ENCODE measurements around the gene FXYD3. TPM values are rescaled to one million over a fixed set of nuclear protein-coding genes. Genes with fewer than 3 reads are reported as not detected.
A peak's percentile ranks its signal among the peaks of the same experiment; 100 is the strongest.

FXYD3 gene
- total and polyA plus RNA-seq, 2 experiments from 2014 or later = 0.81 TPM; not detected in 1

DNA sequence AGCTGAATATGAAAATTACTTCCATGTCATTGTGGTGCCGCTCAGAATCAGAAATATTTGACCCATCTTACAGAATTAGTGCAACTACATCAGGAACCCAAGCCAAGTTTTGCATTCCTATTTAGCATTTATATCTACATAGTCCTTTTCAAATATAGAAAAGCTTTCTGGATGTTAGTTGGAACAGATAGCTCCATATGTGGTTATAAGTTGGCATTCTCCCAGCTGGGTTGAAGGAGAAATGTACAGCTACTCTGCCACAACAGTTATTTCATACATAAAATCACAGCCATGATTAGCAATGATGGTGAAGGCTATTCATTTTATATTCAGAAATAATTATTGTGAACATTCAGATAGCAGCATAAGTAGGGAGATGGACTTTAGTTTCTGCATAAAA lies 45.9 kb upstream of the FXYD3 start:
- Histone ChIP-seq H3F3A (replicated peaks; ENCODE audit: low read depth) (peaks cover 18% of the 10 kb centered on the region; the same call in 1 of the 2 replicates), H3K27ac (ENCODE audit: low read depth) (peak overlapping the region; percentile 96), H4K20me1 (replicated peaks; ENCODE audit: insufficient read depth) (no peaks in the 10 kb centered on the region), H3K4me3 (no peak overlapping the region), H3K79me2 (replicated peaks; ENCODE audit: insufficient read depth) (no peaks in the 10 kb centered on the region), H3K36me3 (ENCODE audit: insufficient read depth) (no peaks in the 10 kb centered on the region), H3K9me2 (ENCODE audit: insufficient read depth) (0 out of 2 replicates have a peak, but pooled peaks cover 4% of the 10 kb centered on the region), H3K27me3 (ENCODE audit: insufficient read depth) (no peaks in the 10 kb centered on the region), H3K4me2 (peak overlapping the region; percentile 35; the same call in 1 of the 2 replicates), H3K4me1 (ENCODE audit: insufficient read depth) (peaks cover 20% of the 10 kb centered on the region), H2AFZ (no peak overlapping the region)
- no peak for ATAC-seq
- Mint-ChIP-seq H3K4me1 (peaks cover 29% of the 10 kb centered on the region), H3K4me3 (no peak overlapping the region), H3K36me3 (ENCODE audit: low read depth) (no peaks in the 10 kb centered on the region; the same call in 2 of the 3 replicates), H3K9me3 (0 out of 3 replicates have a peak, but pooled peaks cover 5% of the 10 kb centered on the region), H3K27ac (no peak overlapping the region), H3K27me3 (ENCODE audit: insufficient read depth, low read depth, poor library complexity) (peaks cover 26% of the 10 kb centered on the region)
- DNase-seq (ENCODE audit: low spot score) = no peak
- TF ChIP-seq JUNB (IDR thresholded peaks at IDR 0.05; ENCODE audit: unreplicated experiment) = no peak

DNA sequence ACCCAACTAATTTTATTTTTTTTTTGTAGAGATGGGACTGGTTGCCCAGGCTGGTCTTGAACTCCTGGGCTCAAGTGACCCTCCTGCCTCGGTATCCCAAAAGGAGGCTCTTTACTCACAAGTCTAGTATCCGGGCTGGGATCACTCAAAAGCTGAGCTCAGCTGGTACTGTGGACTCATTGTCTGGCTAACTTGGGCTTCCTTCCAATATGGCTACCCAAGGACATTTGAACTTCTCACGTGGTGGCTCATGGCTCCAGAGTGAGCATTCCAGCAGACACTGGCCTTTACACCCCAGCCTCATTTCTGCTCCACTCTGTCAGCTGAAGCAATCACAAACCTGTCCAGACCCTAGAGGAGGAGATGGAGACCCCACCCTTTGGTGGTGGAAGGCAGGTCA lies 45.2 kb upstream of the FXYD3 start:
- H3K27ac ChIP-seq (ENCODE audit: low read depth) = no peak overlapping the region
- no peak for DNase-seq (ENCODE audit: low spot score)
- H3K4me3 Mint-ChIP-seq = no peak overlapping the region
- H3K36me3 Mint-ChIP-seq (ENCODE audit: low read depth) = no peaks in the 10 kb centered on the region; the same call in 1 of the 3 replicates
- no peak overlapping the region for H3K4me3 ChIP-seq
- H4K20me1 ChIP-seq (replicated peaks; ENCODE audit: insufficient read depth) = no peaks in the 10 kb centered on the region
- H3K4me1 Mint-ChIP-seq = peaks cover 29% of the 10 kb centered on the region
- peaks cover 5% of the 10 kb centered on the region; the same call in 1 of the 3 replicates for H3K9me3 Mint-ChIP-seq
- H3K27ac Mint-ChIP-seq = no peak overlapping the region
- peaks cover 20% of the 10 kb centered on the region for H3K4me1 ChIP-seq (ENCODE audit: insufficient read depth)
- no peaks in the 10 kb centered on the region for H3K79me2 ChIP-seq (replicated peaks; ENCODE audit: insufficient read depth)
- peaks cover 21% of the 10 kb centered on the region for H3K27me3 Mint-ChIP-seq (ENCODE audit: insufficient read depth, low read depth, poor library complexity)
- peaks cover 18% of the 10 kb centered on the region; the same call in 1 of the 2 replicates for H3F3A ChIP-seq (replicated peaks; ENCODE audit: low read depth)
- H3K9me2 ChIP-seq (ENCODE audit: insufficient read depth) = 0 out of 2 replicates have a peak, but pooled peaks cover 4% of the 10 kb centered on the region
- H3K36me3 ChIP-seq (ENCODE audit: insufficient read depth) = no peaks in the 10 kb centered on the region
- ATAC-seq = no peak
- no peak overlapping the region for H2AFZ ChIP-seq
- H3K4me2 ChIP-seq = no peak overlapping the region
- no peaks in the 10 kb centered on the region for H3K27me3 ChIP-seq (ENCODE audit: insufficient read depth)
- TF ChIP-seq NANOG (IDR thresholded peaks at IDR 0.05; ENCODE audit: borderline replicate concordance) = no peak
- TF ChIP-seq, protein P1, sequence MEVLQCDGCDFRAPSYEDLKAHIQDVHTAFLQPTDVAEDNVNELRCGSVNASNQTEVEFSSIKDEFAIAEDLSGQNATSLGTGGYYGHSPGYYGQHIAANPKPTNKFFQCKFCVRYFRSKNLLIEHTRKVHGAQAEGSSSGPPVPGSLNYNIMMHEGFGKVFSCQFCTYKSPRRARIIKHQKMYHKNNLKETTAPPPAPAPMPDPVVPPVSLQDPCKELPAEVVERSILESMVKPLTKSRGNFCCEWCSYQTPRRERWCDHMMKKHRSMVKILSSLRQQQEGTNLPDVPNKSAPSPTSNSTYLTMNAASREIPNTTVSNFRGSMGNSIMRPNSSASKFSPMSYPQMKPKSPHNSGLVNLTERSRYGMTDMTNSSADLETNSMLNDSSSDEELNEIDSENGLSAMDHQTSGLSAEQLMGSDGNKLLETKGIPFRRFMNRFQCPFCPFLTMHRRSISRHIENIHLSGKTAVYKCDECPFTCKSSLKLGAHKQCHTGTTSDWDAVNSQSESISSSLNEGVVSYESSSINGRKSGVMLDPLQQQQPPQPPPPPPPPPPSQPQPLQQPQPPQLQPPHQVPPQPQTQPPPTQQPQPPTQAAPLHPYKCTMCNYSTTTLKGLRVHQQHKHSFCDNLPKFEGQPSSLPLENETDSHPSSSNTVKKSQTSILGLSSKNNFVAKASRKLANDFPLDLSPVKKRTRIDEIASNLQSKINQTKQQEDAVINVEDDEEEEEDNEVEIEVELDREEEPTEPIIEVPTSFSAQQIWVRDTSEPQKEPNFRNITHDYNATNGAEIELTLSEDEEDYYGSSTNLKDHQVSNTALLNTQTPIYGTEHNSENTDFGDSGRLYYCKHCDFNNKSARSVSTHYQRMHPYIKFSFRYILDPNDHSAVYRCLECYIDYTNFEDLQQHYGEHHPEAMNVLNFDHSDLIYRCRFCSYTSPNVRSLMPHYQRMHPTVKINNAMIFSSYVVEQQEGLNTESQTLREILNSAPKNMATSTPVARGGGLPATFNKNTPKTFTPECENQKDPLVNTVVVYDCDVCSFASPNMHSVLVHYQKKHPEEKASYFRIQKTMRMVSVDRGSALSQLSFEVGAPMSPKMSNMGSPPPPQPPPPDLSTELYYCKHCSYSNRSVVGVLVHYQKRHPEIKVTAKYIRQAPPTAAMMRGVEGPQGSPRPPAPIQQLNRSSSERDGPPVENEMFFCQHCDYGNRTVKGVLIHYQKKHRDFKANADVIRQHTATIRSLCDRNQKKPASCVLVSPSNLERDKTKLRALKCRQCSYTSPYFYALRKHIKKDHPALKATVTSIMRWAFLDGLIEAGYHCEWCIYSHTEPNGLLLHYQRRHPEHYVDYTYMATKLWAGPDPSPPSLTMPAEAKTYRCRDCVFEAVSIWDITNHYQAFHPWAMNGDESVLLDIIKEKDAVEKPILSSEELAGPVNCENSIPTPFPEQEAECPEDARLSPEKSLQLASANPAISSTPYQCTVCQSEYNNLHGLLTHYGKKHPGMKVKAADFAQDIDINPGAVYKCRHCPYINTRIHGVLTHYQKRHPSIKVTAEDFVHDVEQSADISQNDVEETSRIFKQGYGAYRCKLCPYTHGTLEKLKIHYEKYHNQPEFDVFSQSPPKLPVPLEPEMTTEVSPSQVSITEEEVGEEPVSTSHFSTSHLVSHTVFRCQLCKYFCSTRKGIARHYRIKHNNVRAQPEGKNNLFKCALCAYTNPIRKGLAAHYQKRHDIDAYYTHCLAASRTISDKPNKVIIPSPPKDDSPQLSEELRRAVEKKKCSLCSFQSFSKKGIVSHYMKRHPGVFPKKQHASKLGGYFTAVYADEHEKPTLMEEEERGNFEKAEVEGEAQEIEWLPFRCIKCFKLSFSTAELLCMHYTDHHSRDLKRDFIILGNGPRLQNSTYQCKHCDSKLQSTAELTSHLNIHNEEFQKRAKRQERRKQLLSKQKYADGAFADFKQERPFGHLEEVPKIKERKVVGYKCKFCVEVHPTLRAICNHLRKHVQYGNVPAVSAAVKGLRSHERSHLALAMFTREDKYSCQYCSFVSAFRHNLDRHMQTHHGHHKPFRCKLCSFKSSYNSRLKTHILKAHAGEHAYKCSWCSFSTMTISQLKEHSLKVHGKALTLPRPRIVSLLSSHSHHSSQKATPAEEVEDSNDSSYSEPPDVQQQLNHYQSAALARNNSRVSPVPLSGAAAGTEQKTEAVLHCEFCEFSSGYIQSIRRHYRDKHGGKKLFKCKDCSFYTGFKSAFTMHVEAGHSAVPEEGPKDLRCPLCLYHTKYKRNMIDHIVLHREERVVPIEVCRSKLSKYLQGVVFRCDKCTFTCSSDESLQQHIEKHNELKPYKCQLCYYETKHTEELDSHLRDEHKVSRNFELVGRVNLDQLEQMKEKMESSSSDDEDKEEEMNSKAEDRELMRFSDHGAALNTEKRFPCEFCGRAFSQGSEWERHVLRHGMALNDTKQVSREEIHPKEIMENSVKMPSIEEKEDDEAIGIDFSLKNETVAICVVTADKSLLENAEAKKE (CRISPR knock-in tag; IDR thresholded peaks at IDR 0.05) = no peak
- TF ChIP-seq, protein P2, sequence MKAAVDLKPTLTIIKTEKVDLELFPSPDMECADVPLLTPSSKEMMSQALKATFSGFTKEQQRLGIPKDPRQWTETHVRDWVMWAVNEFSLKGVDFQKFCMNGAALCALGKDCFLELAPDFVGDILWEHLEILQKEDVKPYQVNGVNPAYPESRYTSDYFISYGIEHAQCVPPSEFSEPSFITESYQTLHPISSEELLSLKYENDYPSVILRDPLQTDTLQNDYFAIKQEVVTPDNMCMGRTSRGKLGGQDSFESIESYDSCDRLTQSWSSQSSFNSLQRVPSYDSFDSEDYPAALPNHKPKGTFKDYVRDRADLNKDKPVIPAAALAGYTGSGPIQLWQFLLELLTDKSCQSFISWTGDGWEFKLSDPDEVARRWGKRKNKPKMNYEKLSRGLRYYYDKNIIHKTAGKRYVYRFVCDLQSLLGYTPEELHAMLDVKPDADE (IDR thresholded peaks at IDR 0.05) = no peak
- TF ChIP-seq STAT1 (IDR thresholded peaks at IDR 0.05; ENCODE audit: unreplicated experiment) = no peak
- no peak for TF ChIP-seq JUNB (IDR thresholded peaks at IDR 0.05; ENCODE audit: unreplicated experiment)
- no peak for TF ChIP-seq EZH2 (IDR thresholded peaks at IDR 0.05; ENCODE audit: low read depth, unreplicated experiment)
- TF ChIP-seq, protein P3, sequence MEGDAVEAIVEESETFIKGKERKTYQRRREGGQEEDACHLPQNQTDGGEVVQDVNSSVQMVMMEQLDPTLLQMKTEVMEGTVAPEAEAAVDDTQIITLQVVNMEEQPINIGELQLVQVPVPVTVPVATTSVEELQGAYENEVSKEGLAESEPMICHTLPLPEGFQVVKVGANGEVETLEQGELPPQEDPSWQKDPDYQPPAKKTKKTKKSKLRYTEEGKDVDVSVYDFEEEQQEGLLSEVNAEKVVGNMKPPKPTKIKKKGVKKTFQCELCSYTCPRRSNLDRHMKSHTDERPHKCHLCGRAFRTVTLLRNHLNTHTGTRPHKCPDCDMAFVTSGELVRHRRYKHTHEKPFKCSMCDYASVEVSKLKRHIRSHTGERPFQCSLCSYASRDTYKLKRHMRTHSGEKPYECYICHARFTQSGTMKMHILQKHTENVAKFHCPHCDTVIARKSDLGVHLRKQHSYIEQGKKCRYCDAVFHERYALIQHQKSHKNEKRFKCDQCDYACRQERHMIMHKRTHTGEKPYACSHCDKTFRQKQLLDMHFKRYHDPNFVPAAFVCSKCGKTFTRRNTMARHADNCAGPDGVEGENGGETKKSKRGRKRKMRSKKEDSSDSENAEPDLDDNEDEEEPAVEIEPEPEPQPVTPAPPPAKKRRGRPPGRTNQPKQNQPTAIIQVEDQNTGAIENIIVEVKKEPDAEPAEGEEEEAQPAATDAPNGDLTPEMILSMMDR (conservative IDR thresholded peaks at IDR 0.05; ENCODE audit: low read depth in 2 of 2) = no peak
- no peak for TF ChIP-seq POLR2AphosphoS5 (IDR thresholded peaks at IDR 0.05; ENCODE audit: low read depth)
- no peak for TF ChIP-seq ZNF331 (CRISPR knock-in tag; IDR thresholded peaks at IDR 0.05; ENCODE audit: low read depth)
- no peak for TF ChIP-seq ZNF114 (CRISPR knock-in tag; IDR thresholded peaks at IDR 0.05)

Data from GM23338 (cell line).